OCI-LY7 (cell line): ENCODE measurements around the gene USP46. TPM values are rescaled to one million over a fixed set of nuclear protein-coding genes. Genes with fewer than 3 reads are reported as not detected.

Source experiments
- BruUV-seq: library from RNA; stranded (reverse); fragments of 400-500 nt; replicated peaks from 2 replicates; lab custom pipeline; 2021; lab: Mats Ljungman, UMichigan
- CTCF ChIA-PET: fragments of 300-600 bp; sonication (Branson Sonifier 250); formaldehyde crosslinking; loops from one replicate; lab custom pipeline; 2022; ENCODE audit warnings: antibody characterized with exemption; ENCODE audit not compliant: unreplicated experiment; lab: Charles Lee
- POLR2A ChIA-PET: fragments of 300-600 bp; sonication (Branson Sonifier 250); formaldehyde crosslinking; loops from one replicate; lab custom pipeline; 2022; ENCODE audit warnings: antibody characterized with exemption; lab: Charles Lee
- DNase-seq: peaks from one replicate; pipeline ENCODE4 v3.0.0-alpha.2; 2015; ENCODE audit warnings: low spot score
- H2AFZ ChIP-seq: fragments of 200-600 bp; sonication (generic), shearing (Covaris generic); 2 replicates; pipeline ENCODE4 v1.6.1; 2014; ENCODE audit warnings: mild to moderate bottlenecking, antibody characterized with exemption, low read length, moderate library complexity
- H3K27ac ChIP-seq: fragments of 200-600 bp; sonication (generic); 2 replicates; pipeline ENCODE4 v1.5.1; 2014; ENCODE audit warnings: mixed run types, low read depth, mild to moderate bottlenecking, moderate library complexity, low read length, inconsistent platforms; ENCODE audit not compliant: poor library complexity, severe bottlenecking
- H3K36me3 ChIP-seq: fragments of 200-600 bp; sonication (generic); 2 replicates; pipeline ENCODE4 v1.6.1; 2014; ENCODE audit warnings: mild to moderate bottlenecking, antibody characterized with exemption, low read length, moderate library complexity, mixed read lengths; ENCODE audit not compliant: insufficient read depth
- H3K4me1 ChIP-seq: fragments of 200-600 bp; sonication (generic); 2 replicates; pipeline ENCODE4 v1.5.1; 2014; ENCODE audit warnings: mild to moderate bottlenecking, low read length; ENCODE audit not compliant: insufficient read depth, poor library complexity, severe bottlenecking
- H3K4me2 ChIP-seq: fragments of 200-600 bp; sonication (generic); 2 replicates; pipeline ENCODE4 v1.6.1; 2014; ENCODE audit warnings: mild to moderate bottlenecking, low read length
- H3K4me3 ChIP-seq: fragments of 200-600 bp; sonication (generic); 2 replicates; pipeline ENCODE4 v1.5.1; 2014; ENCODE audit warnings: mild to moderate bottlenecking, low read depth, low read length; ENCODE audit not compliant: poor library complexity, severe bottlenecking
- H3K79me2 ChIP-seq: fragments of 200-600 bp; sonication (generic); 2 replicates; pipeline ENCODE4 v1.6.1; 2016; ENCODE audit warnings: low read depth, mild to moderate bottlenecking, low read length, moderate library complexity, mixed read lengths; ENCODE audit not compliant: insufficient read depth
- H3K9me2 ChIP-seq: fragments of 200-600 bp; sonication (generic); 2 replicates; pipeline ENCODE4 v1.6.1; 2016; ENCODE audit warnings: mild to moderate bottlenecking, low read length, mixed read lengths; ENCODE audit not compliant: insufficient read depth
- H3K9me3 ChIP-seq: fragments of 200-600 bp; sonication (generic); 2 replicates; pipeline ENCODE4 v1.6.1; 2014; ENCODE audit warnings: mild to moderate bottlenecking, mixed run types, low read length, mixed read lengths
- H4K20me1 ChIP-seq: fragments of 200-600 bp; sonication (generic); 2 replicates; pipeline ENCODE4 v1.6.1; 2014; ENCODE audit warnings: mild to moderate bottlenecking, antibody characterized with exemption, low read length, moderate library complexity, mixed read lengths; ENCODE audit not compliant: insufficient read depth
- CTCF ChIP-seq: fragments of 200-600 bp; sonication (generic); conservative IDR thresholded peaks from 2 replicates; pipeline ENCODE4 v1.5.1; 2014; ENCODE audit warnings: mild to moderate bottlenecking, antibody characterized with exemption, low read length, moderate library complexity, mixed read lengths
- EZH2phosphoT487 ChIP-seq: fragments of 200-600 bp; sonication (generic); IDR thresholded peaks from 2 replicates; pipeline ENCODE4 v1.6.1; 2018; ENCODE audit warnings: low read depth, borderline replicate concordance, mild to moderate bottlenecking, mixed run types, antibody characterized with exemption, low read length, moderate library complexity, mixed read lengths
- intact Hi-C: fragments of 100-400 bp; cut with micrococcal nuclease; formaldehyde crosslinking; loops from one replicate; pipeline ENCODE4 v1.10.0; 2022; ENCODE audit not compliant: unreplicated experiment
- total RNA-seq, 2 experiments: library from RNA; depleted of rRNA in 1 of 2; stranded (reverse); fragments of >200 nt in 1 of 2; shearing (Covaris generic) in 1 of 2; gene quantifications; 2 replicates each; pipeline ENCODE4 v1.2.3, GENCODE V29; 2014 to 2022

USP46 gene
- total RNA-seq, 2 experiments from 2014 or later: 5.4 to 15.8 TPM

GRCh38 chr4:52619591-52619931 lies 39.5 kb downstream of the USP46 start:
- no peaks in the 10 kb centered on the region for H4K20me1 ChIP-seq
- intact Hi-C loops: no loop called here
- 0 out of 2 replicates have a peak, but pooled peaks cover 5% of the 10 kb centered on the region for H3K36me3 ChIP-seq
- H2AFZ ChIP-seq: no peak overlapping the region
- BruUV-seq: no TSS peak
- CTCF ChIA-PET: no interaction called here
- POLR2A ChIA-PET: no interaction called here
- H3K4me1 ChIP-seq: no peaks in the 10 kb centered on the region
- H3K9me3 ChIP-seq: no peaks in the 10 kb centered on the region
- no peaks in the 10 kb centered on the region for H3K79me2 ChIP-seq
- H3K9me2 ChIP-seq: no peaks in the 10 kb centered on the region
- no peak overlapping the region for H3K4me3 ChIP-seq
- no peak for DNase-seq
- H3K4me2 ChIP-seq: no peak overlapping the region
- no peak overlapping the region for H3K27ac ChIP-seq
- no peak for TF ChIP-seq EZH2phosphoT487
- no peak for TF ChIP-seq CTCF

GRCh38 chr4:52618795-52619590 lies 40.1 kb downstream of the USP46 start:
- Histone ChIP-seq H3K9me3 (no peaks in the 10 kb centered on the region), H3K4me1 (no peaks in the 10 kb centered on the region), H3K4me2 (no peak overlapping the region), H2AFZ (no peak overlapping the region), H4K20me1 (no peaks in the 10 kb centered on the region), H3K79me2 (no peaks in the 10 kb centered on the region), H3K36me3 (0 out of 2 replicates have a peak, but pooled peaks cover 5% of the 10 kb centered on the region), H3K4me3 (no peak overlapping the region), H3K9me2 (no peaks in the 10 kb centered on the region), H3K27ac (no peak overlapping the region)
- DNase-seq: no peak
- intact Hi-C loops: no loop called here
- CTCF ChIA-PET: no interaction called here
- TF ChIP-seq EZH2phosphoT487 (no peak), CTCF (no peak)
- no TSS peak for BruUV-seq
- POLR2A ChIA-PET: interaction anchor here (0.6 to 0.9 kb wide), 2 partner anchors 10 to 26 kb away, joined by 3 to 8 read pairs; no protein-coding TSS in a partner anchor
